GM18867 (cell line): ENCODE data around the gene TBC1D4.
A peak's percentile ranks its signal among the peaks of the same experiment; 100 is the strongest.

Source experiments
- ATAC-seq: cut with Tn5 transposase; IDR thresholded peaks from one replicate; pipeline ENCODE4 v1.9.1; 2021; ENCODE audit warnings: mild to moderate bottlenecking, moderate library complexity; ENCODE audit not compliant: unreplicated experiment

The TBC1D4 gene

GRCh38 chr13:75419656-75420055 is 62.3 kb downstream of the TBC1D4 start:
- no peak for ATAC-seq

- no peak for ATAC-seq
These were observed 63.0 kb downstream of the TBC1D4 start for GRCh38 chr13:75418997-75419396.

DNA sequence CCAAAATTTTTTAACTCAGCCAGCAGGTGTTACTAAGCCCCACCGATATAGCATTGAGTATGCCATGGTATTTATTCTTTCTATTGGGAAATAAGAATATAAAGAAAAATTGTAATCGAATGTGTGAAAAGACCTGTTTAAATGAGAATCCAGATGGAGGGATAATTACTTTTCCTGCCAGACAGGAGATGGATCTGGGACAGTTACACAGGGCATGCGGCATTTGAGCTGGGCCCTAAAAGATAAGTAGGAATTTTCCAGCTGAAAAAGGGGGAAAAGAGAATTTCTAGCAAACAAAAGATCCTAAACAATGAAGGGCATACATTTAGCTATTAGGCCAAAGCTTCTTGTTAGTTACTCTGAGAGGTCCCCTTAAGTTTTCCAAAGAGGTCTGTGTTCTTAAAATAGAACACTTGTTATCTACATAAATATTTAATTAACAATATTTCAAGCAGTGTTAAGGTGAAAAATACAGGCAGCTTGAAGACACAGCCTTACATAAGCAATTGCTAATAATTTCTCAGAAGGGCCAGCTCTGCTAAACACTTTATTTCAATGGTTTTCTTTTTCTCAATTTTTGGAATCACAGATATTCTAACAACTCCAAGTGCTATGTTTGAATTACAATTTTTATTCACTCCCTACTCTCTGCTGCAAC is 63.7 kb downstream of the TBC1D4 start:
- ATAC-seq, result no peak

- no peak for ATAC-seq
These were observed 64.3 kb downstream of the TBC1D4 start for GRCh38 chr13:75417656-75418055.

GRCh38 chr13:75417012-75417384 is 65.0 kb downstream of the TBC1D4 start:
- ATAC-seq, result no peak

- ATAC-seq, result peak; percentile 66
These were observed 65.5 kb downstream of the TBC1D4 start for GRCh38 chr13:75416327-75417011.

DNA sequence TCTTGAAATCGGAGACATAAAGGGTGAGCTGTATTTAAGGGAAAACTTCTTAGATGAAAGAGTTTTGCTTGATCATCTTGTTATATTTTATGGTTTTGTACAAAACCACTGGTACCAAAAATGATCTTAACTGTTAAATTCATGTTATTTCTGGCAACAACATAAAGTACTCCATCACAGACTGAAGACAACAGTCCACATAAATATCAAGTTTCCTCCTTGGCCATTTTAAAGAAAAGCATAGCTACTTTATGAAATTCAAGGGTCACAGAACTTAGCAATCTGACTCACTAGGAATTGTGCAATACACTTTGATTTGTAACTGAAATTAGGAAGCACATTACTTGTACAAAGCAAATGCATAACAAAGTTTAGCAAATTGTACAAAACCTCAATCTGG is 66.3 kb downstream of the TBC1D4 start:
- no peak for ATAC-seq

DNA sequence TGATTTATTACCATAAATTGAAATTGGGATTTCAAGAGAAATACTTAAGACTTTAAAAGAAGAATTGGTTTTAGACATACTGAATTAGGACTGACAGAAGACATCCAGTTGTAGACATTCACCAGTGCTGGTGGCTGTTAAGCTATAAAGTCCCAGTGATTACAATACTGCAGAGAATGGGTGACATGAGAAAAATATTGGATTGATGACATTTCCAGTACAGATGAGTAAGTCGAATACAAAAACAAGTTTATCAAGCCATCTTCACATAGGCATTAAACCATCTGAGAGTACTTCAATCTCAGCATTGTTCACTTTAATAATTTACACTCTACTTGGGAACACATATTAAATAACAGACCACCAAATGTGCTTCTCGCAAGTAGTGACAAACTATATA is 66.8 kb downstream of the TBC1D4 start:
- ATAC-seq, result no peak

DNA sequence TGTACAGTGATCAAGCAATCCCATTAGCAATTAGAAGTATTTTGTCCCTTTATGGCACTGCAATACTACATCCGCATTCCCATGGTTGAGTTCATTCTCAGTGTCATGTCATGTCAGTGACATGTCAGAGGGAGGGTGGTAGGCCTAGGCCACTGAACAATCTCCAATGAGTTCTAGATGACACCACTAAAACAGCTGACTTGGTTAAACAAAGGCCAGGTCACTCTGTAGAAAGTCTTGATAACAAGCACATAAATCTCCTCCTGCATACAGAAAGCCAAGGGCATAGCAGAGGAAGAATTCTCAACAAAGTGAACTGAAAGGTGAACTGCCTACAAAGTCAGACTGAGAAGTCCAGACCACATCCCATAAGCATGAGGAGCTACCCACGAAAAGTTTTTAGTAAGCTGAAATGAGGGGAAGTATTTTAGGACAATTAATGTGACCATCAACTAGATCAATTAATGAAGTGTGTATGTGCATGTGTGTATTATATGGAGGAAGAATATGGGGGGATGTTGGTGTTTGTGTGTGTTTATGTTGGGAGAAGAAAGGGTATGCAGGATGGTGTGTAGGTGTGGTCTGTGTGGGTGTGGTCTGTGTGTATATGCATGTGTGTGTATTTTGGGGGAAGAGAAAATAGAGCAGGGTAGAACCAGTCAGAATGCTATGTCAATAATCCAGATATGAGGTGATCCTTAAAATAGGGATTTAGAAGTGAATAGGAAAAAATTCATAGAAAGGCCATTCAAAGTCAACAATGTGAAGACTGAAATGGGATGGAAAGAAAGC is 67.7 kb downstream of the TBC1D4 start:
- ATAC-seq, result no peak

GRCh38 chr13:75411924-75412537 is 69.9 kb downstream of the TBC1D4 start:
- ATAC-seq, result no peak

DNA sequence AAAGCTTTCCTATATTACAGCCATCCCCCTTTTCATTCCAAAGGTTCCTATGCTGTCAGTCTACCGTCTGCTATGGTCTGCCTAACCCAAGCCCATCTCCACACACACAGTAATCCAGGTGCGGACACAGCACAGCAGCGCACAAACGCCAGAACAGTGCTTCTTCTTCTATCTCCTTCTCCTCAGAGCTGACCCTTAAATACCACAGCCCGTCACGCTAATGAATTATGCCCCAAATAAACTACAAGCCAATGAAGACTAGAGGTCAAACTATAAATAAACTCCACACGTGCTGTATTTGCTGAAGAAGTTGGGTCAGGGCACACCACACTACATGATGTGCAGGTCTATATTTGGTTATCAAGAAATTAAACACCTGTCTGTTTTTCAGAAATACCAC is 71.8 kb downstream of the TBC1D4 start:
- no peak for ATAC-seq

DNA sequence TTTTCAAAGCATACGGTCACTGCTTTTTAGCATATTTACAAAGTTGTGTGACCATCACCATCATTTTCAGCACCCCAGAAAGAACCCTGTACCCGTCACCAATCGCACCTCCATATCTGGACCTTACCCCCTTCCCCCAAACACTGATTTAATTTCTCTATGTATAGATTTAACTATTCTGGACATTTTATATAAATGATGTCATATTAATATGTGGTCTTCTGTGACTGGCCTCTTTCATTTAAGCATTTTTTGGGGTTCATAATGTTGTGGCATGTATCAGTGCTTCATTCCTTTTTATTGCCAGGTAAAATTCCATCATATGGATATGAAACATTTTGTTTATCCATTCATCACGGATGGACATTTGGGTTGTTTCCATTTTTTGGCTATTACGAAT is 74.0 kb downstream of the TBC1D4 start:
- no peak for ATAC-seq

- no peak for ATAC-seq
These were observed 74.5 kb downstream of the TBC1D4 start for GRCh38 chr13:75407473-75407872.

DNA sequence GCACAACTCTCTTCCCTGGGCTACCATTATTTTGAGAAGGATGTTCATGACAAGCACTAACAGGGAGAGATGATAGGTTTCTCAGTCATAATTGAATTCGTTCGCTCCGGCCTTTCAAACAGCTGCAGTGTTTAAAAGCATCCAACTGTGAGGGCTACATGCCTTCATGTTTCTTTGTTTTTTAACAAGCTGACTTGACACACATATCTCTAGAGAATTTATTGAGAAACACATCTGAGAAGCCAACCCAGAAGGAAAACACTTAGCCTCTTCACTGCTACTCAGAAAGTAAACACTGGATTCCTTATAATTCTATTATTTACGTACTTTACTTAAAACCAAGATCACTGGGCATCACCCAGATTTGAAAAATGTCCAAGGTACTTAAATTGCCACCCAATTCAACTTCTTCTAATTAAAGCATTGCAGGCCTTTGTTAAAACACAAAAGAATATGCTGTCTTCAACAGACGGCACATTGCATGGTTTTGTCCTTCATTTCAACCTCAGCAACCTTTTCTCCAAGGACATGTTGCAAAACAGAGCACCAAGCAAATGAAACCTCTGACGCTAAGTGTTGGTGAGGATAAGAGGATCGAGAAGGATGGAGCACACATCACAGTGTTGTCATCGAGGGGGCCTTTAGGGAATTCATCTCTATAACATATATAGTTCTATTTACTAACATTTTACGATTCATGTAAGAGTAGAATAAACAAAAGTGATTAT is 75.8 kb downstream of the TBC1D4 start:
- no peak for ATAC-seq

GRCh38 chr13:75404726-75405125 is 77.2 kb downstream of the TBC1D4 start:
- ATAC-seq, result no peak

GRCh38 chr13:75402787-75403186 is 79.2 kb downstream of the TBC1D4 start:
- ATAC-seq, result peak; percentile 39

DNA sequence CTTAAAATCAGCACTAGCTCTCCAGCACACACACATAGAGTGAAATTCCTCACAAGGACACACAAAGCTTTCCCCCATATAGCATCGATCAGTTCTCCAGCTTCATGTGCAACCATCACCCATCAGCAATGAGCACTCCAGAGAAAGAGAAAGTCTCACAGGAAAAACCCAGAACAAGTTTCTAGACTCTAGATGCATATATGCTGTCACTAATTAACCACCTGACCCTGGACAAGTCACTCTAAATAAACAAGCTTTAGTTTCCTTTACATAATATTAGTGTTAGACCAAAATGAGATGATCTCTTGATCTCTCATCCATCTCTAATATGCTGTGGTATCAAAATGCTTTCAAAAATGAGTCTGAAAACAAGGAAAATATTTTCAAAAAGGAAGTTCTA is 81.2 kb downstream of the TBC1D4 start:
- peak; percentile 40 for ATAC-seq

DNA sequence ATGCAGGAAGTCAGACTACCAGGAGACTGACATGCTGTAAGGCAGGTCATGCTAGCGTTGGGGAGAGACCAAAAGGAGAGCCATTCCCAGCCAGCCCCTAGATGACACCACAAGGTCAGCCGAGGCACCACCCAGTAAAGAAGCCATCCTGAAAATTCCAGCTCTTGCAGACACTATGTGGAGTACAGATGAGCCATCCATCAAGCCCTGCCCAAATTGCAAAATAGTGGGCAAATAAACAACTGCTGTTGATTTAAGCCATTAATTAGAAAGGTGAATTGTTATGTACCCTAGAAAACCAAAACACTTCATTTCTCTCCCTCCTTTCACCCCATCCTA is 82.1 kb downstream of the TBC1D4 start:
- no peak for ATAC-seq

- no peak for ATAC-seq
These were observed 82.6 kb downstream of the TBC1D4 start for GRCh38 chr13:75399168-75399878.

- ATAC-seq, result no peak
These were observed 83.9 kb downstream of the TBC1D4 start for GRCh38 chr13:75398072-75398471.
